GOT3 (cell line): ENCODE results near the gene AUTS2.

Experiments used
- DNase-seq: peaks from one replicate; lab custom pipeline; 2025; ENCODE audit warnings: mixed read lengths; lab: John Stamatoyannopoulos, UW

The AUTS2 gene

DNA sequence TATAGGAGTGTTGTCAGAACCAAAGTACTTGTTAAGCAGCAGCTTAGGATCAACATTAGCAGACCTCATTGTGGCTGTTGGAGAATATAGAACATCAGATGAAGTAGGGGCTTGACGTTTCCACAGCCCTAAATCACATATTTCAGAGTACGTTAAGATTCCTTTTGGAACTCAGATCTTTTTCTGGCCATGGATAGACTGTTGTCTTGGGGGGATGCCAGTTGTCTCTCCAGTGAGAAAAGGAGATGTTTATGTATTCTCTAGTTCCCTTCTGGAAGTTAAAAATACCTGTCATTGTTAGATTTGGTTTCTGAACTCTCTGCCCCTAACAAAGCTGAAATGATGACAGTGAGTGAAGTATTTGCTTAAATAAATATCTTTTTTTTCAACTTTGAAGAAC is 191.3 kb downstream of the AUTS2 start:
- no peak for DNase-seq

DNA sequence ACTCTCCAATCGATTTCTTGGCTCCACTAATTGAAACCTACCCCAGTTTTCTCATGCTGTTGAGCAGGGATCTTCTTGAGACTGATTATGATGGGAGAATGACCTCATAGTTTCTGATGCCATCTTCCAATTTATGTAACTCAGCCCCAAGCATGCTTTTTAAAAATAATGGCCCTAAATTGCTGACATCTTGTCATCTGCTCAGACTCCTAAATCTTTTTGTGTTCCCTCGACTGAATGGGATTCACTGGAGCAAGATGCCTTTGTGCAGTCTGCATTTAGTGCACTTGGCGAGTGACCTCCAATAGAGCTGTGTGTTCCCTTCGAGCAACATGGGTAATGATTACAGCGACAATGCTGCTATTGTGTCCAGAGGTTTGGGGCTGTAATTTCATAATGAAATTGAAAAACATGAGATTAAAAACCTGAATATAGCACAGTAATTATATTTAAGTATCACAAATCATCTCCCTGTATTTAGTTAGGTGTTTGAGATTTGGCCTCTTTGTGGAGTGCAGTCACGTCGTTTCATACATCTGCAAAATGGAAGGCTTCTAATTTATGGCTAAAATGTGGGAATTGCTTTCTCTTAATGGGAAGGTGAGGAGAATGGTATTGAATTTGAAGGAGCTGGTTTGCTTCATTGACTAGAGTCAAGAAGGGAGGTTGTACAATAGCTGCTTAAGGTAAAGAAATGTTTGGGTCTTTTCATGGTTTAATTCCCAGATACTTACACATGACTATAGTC is 192.9 kb downstream of the AUTS2 start:
- DNase-seq, result no peak

DNA sequence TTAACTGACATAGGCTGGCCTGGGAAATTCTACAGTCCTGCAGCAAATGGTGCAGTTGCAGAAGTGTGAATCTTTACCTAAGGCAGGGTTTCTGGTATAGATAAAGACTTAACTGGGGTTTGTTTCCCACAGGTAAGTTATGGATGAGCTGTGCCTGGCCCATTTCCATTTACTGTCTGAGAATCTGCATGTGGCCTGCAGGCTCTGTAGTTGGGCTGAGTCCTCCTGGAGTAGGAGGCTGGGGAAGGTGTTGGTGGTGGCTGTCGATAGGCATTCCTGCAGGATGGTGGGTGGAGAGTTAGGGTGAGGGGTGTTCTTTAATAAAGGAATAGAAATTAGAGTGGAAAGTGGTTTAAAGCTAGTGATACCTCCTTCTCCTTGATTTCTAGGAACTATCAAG is 193.5 kb downstream of the AUTS2 start:
- DNase-seq, result no peak

DNA sequence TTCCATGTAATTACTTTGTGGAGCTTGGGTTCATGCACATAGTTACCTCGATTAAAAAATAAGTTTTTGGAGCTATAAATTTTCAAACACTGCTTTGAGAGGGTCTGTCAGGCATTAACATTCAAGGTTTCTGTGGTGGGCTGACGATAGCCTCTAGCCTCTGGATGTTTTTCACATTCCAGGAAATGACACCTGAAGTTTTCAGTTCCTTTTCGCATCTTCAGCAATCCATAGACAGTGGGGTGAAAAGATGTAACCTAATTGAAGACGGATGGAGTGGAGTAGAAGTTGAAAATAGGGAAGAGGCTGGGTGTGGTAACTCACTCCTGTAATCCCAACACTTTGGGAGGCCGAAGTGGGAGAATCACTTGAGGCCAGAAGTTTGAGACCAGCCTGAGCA is 197.7 kb downstream of the AUTS2 start:
- DNase-seq, result no peak

DNA sequence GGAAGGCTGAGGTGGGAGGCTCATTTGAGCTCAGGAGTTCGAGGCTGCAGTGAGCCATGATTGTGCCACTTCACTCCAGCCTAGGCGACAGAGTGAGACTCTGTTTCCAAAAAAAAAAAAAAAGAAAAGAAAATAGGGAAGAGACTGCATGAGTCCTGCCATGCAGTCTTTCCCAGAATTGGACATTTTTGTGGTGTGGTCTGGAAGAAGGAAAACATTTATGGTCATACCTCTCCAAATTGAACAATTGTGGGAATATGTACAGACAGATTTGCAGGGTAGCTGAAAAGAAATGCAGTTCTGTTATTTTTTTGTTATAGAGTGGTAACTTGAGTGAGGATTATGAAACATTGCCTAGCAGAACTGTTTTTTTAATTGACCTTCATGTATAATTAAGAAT is 198.1 kb downstream of the AUTS2 start:
- DNase-seq, result no peak

DNA sequence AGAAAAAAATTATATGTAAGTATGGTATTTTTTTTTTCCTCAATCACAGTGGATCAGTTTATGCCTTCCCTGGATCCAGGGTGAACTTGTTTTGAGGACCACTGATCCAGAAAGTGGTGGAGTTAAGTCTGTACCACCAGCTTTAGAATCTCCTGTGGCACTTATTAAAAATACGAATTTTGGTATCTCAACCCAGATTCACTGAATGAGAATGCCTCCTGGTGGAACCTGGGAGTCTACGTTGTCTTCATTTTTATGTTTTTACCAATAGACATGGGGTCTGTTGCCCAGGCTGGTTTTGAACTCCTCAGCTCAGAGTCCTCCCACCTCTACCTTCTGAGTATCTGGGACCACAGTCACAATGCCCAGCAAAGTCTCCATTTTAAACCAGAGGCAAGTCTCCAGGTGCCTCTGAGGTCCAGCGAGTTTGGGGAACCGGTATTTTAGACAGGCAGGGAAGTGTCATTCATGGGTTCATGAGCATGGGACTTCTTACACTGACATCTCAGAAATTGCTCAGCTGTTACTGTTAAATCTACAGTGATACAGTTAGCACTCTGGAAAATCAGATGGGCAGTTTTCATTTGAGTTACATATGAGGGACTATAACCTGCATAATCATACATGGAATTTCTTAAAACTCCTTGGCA is 200.9 kb downstream of the AUTS2 start:
- no peak for DNase-seq

DNA sequence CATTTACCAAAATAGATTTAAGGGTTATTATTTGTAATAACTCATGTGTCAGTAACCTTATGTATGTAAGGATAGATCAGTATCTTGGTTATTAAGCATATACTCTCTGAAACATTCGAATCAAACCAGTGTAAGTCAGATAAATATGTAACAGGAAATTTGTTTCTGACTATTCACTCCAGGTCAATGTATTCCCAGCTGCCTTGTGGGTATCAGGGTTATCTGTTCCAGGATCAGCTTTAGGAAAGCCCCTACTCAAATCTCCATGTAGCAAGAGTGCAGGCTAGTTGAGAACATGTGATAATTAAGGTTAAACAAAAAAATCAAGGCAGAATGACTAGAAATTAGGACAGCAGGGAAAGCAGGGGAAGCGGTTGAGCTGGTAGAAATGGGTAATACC is 201.7 kb downstream of the AUTS2 start:
- no peak for DNase-seq

DNA sequence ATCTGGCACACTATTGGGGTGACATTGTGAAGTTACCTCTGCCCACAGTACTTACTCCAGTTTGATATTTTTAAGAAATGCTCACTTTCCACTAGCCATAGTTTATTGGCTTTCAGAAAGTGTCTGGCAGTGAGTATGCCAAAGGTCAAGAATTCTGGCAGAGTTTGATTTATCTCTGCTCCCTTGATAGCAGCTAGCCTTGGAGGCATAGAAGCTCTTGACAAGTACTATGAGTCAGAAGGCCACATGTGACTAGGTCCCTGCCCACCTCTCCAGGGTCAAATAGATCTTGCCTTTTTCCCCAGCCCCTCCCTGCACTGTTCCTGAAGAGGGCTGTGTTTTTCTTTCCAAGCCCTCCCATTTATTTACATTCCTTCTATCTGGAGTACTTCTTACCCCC is 202.2 kb downstream of the AUTS2 start:
- DNase-seq, result no peak

DNA sequence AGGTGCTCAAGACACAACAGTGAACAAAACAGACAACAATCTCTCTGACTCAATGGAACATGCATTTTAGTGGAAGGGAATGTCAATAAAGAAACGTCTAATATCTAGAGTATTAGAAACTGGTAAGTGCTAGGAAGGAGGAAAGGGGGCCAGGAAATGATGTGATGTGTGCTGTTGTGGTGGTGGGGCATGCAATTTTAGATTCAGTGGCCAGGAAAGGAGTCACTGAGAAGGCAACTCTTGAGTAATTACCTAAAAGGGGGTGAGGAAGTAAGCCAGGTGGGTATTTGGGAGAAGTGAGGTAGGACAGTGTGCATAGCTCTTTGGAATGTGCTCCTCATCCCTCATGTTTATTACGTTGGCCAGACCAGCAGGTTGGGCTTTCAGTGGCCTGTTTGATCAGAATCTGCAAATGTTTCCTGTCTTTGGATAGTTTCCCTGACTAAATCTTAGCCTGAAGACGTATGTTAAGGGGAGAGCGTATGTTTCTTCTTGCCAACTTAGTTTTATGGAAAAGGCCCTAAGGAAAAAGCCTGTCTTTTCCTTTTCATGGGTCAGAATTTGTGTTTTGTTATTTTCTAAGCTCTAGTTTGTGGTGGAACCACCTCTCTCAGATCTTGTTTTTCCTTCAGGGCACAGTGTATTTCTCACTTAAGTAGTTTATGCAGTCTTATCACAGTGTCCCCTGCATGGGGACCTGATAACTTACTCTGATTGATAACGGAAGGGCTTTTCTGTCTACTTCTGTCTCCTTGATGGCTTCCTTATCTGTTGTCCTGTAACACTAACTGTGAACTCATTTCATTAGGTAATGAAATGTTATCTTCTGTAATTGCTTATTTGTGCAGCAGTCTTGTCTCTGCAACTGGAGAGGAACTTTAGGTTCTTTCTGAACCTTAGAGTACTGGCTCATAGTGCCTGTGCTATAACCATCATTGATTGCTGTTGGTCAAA is 203.7 kb downstream of the AUTS2 start:
- no peak for DNase-seq

DNA sequence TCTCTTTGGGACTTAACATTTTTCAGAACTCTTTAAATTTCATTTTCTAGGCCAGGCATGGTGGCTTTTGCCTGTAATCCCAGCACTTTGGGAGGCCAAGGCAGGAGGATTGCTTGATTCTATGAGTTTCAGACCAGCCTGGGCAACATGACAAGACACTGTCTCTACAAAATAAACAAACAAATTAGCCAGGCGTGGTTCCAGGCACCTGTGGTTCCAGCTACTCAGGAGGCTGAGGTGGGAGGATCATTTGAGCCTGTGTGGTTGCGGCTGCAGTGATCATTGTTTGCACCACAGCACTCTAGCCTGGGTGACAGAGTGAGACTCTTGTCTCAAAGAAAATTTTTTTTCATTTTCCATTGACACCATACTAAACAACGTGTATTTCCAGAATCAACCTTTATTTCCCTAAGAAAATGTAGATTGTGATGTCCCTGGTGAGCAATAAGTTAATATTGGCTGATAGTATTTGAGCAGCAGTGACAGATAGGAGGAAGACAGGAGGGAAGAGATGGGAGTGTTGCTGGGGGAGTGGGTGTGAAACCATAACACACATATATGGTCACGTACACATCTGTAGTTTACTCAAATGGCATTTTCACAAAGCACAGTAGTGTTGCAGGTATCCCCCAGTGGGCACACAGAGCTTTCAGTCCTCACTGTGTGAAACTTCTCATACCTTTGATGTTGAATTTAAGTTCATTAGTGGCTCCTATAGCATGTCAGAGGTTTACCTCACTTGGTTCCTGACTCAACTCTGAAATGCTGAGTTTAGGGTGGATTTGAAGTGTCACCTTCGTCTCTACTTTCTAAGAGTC is 205.6 kb downstream of the AUTS2 start:
- no peak for DNase-seq

DNA sequence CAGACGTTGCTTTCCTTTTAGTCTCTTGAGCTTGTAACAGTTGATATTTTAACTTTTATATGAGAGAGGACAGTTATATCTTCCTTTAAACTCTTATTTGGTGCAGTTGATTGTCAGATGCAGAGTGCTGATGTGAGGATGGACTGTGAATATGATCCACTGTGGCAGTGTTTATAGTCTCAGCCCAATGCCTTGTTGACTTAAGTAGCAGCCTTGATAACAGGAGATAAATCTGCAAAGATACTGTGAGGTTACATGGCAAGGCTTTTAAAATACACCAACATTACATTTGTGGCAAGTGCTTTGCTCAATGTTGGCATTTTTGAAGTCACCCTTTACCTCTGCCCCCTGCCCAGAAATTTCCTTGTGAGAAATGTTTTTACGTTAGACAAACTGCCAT is 206.7 kb downstream of the AUTS2 start:
- no peak for DNase-seq

DNA sequence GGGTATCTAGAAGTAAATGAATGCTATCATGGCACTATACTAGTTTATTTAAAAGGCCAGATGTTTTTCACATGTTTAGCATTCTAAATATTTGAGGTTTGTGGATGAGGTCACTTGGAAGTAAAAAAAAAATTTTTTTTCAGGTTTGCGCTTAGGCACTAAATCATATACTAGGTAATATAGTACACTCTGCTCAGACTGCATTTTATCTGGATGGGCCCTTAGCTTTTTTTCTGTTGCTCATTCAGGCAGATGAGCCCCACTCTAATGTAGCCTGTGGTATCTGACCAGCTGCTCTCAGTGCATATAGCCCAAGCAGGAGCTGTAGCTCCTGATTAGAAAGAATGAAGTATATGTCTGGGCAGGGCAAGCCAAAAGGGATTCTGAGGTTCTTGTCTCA is 210.1 kb downstream of the AUTS2 start:
- no peak for DNase-seq

DNA sequence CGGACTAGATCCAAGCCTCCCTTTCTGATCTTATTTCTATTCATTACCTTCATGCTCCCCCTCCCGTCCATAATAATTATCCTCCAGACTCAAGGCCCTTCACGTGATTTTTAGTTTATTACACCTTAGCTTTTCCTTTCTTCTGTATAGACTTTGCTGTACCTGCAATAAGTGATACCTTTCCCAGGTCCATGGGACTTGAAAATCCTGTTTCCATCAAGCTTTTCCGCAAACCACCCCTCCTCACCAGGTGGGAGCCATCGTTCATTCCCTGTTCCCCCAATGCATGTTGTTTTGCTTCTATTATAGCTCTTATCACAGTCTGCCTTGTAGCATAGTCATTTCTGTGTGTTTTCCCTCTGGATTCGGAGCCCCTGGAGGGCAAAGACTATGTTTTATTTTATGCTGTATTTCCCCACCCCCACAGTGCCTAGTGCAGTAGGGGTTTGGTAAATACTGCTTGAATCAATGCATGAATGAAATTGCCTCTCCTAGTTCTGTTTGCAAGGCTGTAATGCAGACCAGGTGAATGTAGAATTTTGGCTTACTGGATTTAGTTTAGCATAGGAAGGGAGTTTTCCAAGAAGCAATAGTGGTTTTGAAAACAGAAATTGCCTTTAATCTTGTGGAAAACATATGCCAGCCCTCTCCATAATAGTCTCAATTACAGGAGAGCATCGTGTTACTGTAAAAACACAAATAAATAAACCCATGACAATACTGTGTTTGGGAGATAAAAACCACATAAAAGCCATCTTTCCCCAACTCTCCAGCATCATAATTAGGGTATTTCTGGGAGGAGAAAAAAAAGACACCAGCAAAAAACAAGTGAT is 213.4 kb downstream of the AUTS2 start:
- no peak for DNase-seq

DNA sequence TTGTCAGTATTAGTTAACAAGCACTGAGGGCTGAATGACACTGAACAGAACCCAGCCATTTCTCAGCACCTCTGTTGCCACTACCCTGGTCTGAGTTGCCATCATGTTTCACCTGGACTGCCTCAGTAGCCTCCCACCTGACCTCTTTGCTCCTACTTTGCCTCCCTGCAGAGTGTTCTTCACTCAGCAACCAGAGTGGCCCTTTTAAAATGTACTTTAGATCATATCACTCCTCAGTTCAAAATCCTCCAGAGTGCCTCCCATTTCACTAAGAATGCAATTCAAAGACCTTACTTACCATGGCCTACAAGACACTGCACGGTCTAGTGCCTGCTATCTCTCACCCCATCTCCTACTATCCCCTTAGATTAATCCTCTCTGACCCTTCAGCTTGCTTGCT is 214.5 kb downstream of the AUTS2 start:
- no peak for DNase-seq

DNA sequence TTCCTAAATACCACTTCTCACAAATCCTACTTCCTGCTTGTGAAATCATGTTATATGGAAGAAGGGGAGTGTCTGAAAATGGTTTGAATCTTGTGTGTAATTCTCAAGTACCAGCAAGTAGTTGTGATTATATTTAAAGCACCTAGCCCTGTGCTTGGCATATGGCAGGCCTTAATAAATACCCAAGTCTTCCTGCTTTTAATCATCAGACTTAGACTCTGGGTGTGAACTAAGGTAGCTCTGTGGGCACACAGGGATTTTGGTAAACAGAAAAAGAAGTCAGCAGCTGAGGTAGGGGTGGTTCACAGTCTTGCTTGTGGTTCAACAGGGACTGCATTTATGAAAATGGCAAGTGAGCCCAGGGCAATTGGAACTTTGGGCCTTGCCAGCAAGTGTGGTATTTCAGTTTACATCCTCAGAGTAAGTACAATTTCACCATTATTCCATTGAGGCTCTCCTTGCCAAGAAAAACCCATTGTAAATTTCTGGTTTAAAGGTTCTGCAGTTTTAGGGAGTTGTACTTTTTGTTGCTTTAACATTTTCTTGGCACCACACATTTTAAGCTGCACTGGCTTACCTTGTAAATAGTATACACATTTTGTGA is 215.5 kb downstream of the AUTS2 start:
- DNase-seq, result no peak

DNA sequence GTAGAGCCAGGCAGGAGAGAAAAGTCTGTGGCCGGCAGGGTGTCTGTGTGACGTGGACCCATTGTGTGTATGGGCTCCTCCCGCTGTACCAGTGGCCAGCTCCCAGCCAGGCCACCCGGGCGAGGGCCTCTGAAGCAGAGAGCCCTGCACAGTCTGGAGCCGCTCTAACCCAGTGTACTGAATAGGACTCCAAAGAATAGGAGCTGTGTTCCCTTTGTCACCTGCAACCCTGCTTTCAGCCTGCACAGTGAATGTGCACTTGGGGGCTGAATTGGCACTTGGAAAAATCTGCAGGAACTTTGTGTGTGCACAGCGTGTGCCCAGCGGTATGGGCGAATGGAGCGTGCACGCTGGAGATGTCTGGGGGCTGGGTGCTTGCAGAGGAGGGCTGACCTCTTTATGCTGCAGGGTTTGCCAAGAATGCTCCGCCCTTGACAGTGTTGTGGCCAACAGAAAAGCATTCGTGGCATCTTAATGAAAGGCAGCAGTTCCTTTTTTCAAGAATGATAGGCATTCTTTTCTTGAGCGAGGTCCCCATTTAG is 216.2 kb downstream of the AUTS2 start:
- no peak for DNase-seq

DNA sequence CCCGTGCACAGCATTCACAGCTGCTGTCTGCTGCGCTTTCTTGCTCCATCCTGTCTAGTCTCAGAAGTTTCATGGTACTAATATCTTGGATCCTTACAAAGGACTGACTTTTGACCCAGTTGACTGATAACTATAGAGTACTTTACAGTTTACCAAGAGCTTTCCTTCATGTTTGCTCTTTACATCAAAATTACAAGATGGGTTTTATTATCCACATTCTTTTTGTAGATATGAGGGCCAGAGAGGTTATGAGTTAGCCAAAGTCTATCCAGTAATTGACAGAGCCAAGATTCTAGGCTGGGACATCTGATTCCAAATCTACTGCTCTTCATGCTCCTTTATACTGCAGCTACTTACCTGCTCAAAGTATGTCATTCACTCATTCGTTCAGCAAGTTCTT is 218.2 kb downstream of the AUTS2 start:
- DNase-seq, result no peak

DNA sequence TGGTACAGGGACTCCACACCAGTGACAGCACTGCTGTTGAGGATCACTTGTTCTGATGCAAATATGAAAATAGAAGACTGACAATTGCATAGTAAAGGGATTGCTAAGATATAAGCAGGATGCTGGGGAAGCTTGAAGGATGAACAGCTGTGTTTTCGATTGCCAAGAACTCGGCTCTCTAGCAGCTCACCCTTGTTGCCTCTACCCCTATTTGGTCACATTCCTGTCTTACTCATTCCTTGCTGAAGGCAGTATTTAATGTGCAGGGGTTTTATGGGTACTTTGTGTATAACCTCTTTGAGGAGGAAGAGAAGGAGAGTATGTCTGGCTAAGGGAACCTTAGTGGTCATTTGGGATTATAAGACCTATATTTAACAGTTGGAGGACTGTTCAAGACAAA is 218.8 kb downstream of the AUTS2 start:
- DNase-seq, result no peak

DNA sequence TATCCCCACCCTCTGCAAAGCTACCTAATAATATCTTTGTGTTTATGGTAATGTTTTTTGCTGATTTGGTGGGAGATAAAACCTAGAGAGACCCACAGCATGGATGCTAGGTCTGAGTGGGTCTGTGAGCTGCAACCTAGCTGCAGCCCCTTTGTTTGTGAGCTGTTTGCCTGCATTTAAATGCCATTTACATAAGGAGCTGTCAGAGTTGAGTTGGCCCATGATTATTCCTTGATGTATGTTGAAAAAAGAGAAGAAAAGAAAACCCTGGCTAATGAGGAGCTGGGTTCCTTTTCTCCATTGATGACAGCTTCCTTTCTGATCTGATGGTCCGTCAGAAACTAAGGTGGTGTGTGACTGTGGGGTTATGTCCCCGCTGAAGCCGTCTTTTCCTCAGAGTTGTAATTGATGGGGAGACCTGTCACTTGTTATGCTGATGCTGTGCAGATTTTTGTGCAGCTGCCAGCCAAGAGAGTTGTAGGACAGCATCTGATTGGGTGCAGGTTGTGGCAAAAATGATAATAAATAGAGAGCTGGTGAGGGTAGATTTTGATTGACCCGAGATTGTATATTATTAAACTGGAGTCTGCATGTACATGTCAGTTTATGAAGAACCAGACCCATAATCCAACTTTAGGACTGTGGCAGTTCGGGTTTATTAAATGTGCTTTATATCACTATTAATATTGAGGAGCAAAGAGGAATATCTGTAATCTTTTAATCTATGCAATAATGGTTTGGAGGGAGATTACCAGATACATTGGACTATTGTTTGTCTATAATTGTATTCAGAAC is 219.8 kb downstream of the AUTS2 start:
- DNase-seq, result no peak
